ENCODE results near the gene KRTAP19-6.
"Not testable (repeated sequence)": the region's sequence is repeated elsewhere in the genome, so short reads cannot be mapped to it uniquely, and the experiment has no call there.

Gene KRTAP19-6

GRCh38 chr21:30552782-30553181 lies 11.1 kb upstream of the KRTAP19-6 start:
- DNase-seq (ENCODE audit: low spot score), result no peak
- no peak overlapping the region for H3K27ac ChIP-seq
- CTCF ChIA-PET, result no interaction called here
- POLR2A ChIA-PET (ENCODE audit: low non-redundant PET), result no interaction called here
- no peak for TF ChIP-seq CTCF (conservative IDR thresholded peaks at IDR 0.05; ENCODE audit: low read depth)

GRCh38 chr21:30518876-30519275 lies 22.8 kb downstream of the KRTAP19-6 start:
- H3K27ac ChIP-seq, result no peak overlapping the region
- ChIA-PET POLR2A (ENCODE audit: low non-redundant PET) (no interaction called here), CTCF (no interaction called here)
- no peak for TF ChIP-seq CTCF (conservative IDR thresholded peaks at IDR 0.05; ENCODE audit: low read depth)
- peak; percentile 1 for DNase-seq (ENCODE audit: low spot score)

GRCh38 chr21:30515681-30516080 lies 26.0 kb downstream of the KRTAP19-6 start:
- H3K27ac ChIP-seq, result no peak overlapping the region
- TF ChIP-seq CTCF (conservative IDR thresholded peaks at IDR 0.05; ENCODE audit: low read depth), result no peak
- ChIA-PET CTCF (interaction anchor here (1.2 kb wide), 1 partner anchor 11 kb away, joined by 4 read pairs; no protein-coding TSS in a partner anchor), POLR2A (ENCODE audit: low non-redundant PET) (no interaction called here)
- DNase-seq (ENCODE audit: low spot score), result no peak

- H3K27ac ChIP-seq; DNase-seq (ENCODE audit: low spot score); POLR2A ChIA-PET (ENCODE audit: low non-redundant PET): not testable (repeated sequence)
- CTCF ChIA-PET, result interaction anchor here (0.6 to 1.0 kb wide), 3 partner anchors 27 to 77 kb away, joined by 3 read pairs; no protein-coding TSS in a partner anchor
- TF ChIP-seq CTCF (conservative IDR thresholded peaks at IDR 0.05; ENCODE audit: low read depth), result peak; percentile 40
These were observed 36.0 kb downstream of the KRTAP19-6 start for GRCh38 chr21:30505621-30506205.

- CTCF ChIA-PET, result no interaction called here
- no peak for TF ChIP-seq CTCF (conservative IDR thresholded peaks at IDR 0.05; ENCODE audit: low read depth)
- POLR2A ChIA-PET (ENCODE audit: low non-redundant PET), result no interaction called here
- H3K27ac ChIP-seq, result no peak within 1 kb of the TSS
- DNase-seq (ENCODE audit: low spot score), result no peak
These were observed 39.6 kb downstream of the KRTAP19-6 start, which contains the start of gene KRTAP19-5 for GRCh38 chr21:30502041-30502440. Gene KRTAP19-5 (minus strand): TSS chr21:30502141. CDS start chr21:30502090, 51 bp downstream.

- no peak for DNase-seq (ENCODE audit: low spot score)
- CTCF ChIA-PET, result interaction anchor here (0.6 to 0.7 kb wide), 2 partner anchors 49 to 278 kb away, joined by 4 read pairs; no protein-coding TSS in a partner anchor
- no peak within 1 kb of the TSS for H3K27ac ChIP-seq
- TF ChIP-seq CTCF (conservative IDR thresholded peaks at IDR 0.05; ENCODE audit: low read depth), result no peak
- POLR2A ChIA-PET (ENCODE audit: low non-redundant PET), result no interaction called here
These were observed 44.6 kb downstream of the KRTAP19-6 start, which contains the start of gene KRTAP19-4 for GRCh38 chr21:30497065-30497464. Gene KRTAP19-4 (minus strand): TSS chr21:30497165. CDS start chr21:30497110, 55 bp downstream.
